BE2C (cell line): ENCODE data around the gene CDR2L.

Experiments
- DNase-seq: peaks from one replicate; pipeline ENCODE4 v3.0.0-alpha.2; 2020
- H3K27me3 ChIP-seq: fragments of 250-450 bp; sonication (Bioruptor Pico); 2 replicates; pipeline ENCODE4 v1.5.1; 2020; ENCODE audit warnings: mild to moderate bottlenecking
- H3K36me3 ChIP-seq: fragments of 250-450 bp; sonication (Bioruptor Pico); 2 replicates; pipeline ENCODE4 v1.5.1; 2020; ENCODE audit warnings: mild to moderate bottlenecking
- H3K4me1 ChIP-seq: fragments of 250-450 bp; sonication (Bioruptor Pico); 2 replicates; pipeline ENCODE4 v1.5.1; 2020
- H3K4me3 ChIP-seq: 2 replicates; pipeline ENCODE4 v1.5.1; 2011; ENCODE audit warnings: low read depth, low read length
- H3K9me3 ChIP-seq: fragments of 250-450 bp; sonication (Bioruptor Pico); 2 replicates; pipeline ENCODE4 v1.5.1; 2020
- TF ChIP-seq, protein P1 (sequence below): IDR thresholded peaks from 2 replicates; pipeline ENCODE4 v1.5.1; 2012; ENCODE audit warnings: mild to moderate bottlenecking, low read depth, low read length

CDR2L gene

DNA sequence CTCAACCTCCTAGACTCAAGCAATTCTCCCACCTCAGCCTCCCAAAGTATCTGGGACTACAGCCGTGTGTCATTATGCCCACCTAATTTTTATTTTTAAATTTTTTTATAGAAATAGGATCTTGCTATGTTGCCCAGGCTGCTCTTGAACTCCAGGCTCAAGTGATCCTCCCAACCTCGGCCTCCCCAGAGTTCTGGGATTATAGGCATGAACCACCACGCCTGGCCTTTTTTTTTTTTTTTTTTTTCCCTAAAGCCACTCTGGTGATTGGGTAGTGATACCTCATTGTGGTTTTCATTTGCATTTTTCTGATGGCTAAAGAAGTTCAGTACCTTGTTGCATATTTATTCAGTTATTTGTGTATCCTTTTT, 1.2 kb upstream of the CDR2L start:
- no peak for DNase-seq
- H3K4me3 ChIP-seq: no peak overlapping the region
- TF ChIP-seq, protein P1, sequence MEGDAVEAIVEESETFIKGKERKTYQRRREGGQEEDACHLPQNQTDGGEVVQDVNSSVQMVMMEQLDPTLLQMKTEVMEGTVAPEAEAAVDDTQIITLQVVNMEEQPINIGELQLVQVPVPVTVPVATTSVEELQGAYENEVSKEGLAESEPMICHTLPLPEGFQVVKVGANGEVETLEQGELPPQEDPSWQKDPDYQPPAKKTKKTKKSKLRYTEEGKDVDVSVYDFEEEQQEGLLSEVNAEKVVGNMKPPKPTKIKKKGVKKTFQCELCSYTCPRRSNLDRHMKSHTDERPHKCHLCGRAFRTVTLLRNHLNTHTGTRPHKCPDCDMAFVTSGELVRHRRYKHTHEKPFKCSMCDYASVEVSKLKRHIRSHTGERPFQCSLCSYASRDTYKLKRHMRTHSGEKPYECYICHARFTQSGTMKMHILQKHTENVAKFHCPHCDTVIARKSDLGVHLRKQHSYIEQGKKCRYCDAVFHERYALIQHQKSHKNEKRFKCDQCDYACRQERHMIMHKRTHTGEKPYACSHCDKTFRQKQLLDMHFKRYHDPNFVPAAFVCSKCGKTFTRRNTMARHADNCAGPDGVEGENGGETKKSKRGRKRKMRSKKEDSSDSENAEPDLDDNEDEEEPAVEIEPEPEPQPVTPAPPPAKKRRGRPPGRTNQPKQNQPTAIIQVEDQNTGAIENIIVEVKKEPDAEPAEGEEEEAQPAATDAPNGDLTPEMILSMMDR: no peak
- H3K4me1 ChIP-seq: peaks cover 7% of the 10 kb centered on the region
- H3K27me3 ChIP-seq: no peaks in the 10 kb centered on the region
- H3K36me3 ChIP-seq: no peaks in the 10 kb centered on the region
- no peaks in the 10 kb centered on the region for H3K9me3 ChIP-seq

DNA sequence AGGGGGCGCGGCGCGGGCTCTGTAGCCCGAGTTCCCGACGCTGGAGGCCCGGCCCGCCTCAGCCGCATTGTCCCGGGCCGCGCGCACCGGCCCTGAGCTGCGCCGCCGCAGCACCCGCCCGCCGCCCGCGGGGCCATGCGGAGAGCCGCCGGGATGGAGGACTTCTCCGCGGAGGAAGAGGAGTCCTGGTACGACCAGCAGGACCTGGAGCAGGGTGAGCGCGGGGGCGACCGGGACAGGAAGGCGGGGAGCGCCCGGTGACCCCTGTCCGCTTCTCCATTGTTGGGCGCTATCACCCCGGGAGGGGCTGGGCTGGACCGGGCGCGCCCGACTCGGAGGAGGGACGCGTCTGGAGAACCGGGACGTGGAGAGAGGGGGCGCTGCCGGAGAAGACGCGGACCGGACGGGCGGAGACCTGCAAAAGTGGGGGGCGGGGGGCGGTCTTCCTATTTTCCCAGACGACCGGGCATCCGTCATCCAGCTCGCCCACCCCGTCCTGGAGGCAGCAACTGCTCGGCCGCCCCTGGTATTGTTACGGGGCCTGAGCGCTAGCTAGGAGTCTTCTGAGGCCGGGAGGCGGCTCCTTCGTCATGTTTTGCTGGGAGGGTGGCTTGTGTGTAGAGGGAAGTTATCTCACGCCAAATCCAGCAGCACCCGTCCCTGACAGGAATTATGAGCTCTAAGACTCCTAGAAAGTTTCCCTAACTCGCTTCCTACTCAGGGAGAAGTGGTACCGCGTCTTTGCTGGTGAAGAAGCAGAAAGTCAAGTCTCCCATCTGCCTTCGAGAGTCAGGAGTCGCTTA, 678 bp downstream of the CDR2L start:
- peak; percentile 76 for DNase-seq
- TF ChIP-seq, protein P1: peak; percentile 33
- H3K9me3 ChIP-seq: no peaks in the 10 kb centered on the region
- no peaks in the 10 kb centered on the region for H3K27me3 ChIP-seq
- H3K4me1 ChIP-seq: peaks cover 7% of the 10 kb centered on the region
- peak overlapping the region; percentile 87 for H3K4me3 ChIP-seq
- no peaks in the 10 kb centered on the region for H3K36me3 ChIP-seq

DNA sequence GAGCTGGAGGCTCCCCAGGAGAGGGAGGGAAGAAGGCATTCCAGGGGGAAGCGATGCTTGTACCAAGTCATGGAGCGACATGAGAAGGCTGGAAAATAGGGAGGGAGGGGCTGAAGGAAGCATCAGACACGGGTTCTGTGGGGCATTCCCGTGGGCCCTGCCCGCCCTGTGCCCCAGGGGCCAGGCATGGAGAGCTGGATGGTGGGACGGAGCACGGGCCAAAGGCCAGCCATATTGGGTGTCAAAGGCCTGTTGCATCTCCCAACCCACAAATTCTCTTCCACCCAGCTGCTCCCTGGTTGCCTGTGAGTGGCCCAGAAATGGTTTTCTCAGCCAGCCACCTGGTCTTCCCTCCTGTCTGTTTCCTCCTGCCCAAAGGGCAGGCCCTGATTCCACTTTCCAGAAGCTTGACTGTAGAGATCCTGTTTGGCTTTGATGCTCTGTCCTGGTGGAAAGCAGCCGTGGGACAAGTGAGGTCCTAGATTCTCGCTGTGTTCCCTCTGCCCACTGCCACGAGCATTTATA, 3.2 kb downstream of the CDR2L start:
- Histone ChIP-seq H3K36me3 (no peaks in the 10 kb centered on the region), H3K27me3 (no peaks in the 10 kb centered on the region), H3K9me3 (no peaks in the 10 kb centered on the region), H3K4me1 (peaks cover 7% of the 10 kb centered on the region), H3K4me3 (no peak overlapping the region)
- DNase-seq: no peak
- TF ChIP-seq, protein P1: no peak

DNA sequence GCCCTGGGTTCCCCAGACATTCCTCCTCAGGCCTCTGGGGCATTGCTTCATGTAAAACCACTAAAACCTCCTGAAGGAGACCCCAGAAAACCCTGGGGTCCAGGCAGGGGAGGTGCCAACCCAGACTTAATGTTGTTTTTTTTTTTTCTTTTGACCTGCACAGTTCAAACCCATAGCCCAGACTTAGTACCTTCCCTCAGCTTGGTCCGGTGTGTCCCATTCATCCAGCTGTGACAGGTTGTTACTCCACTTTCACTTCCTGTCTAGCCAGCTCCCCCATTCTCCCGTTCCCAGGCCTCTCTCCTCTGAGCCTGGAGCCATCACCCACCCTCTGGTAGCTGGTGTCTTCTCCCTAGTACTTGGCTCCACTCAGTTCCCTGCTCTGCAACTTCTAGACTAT, 4.8 kb downstream of the CDR2L start:
- no peaks in the 10 kb centered on the region for H3K36me3 ChIP-seq
- TF ChIP-seq, protein P1: no peak
- DNase-seq: no peak

GRCh38 chr17:74994440-74994839, 7.0 kb downstream of the CDR2L start:
- Histone ChIP-seq H3K4me1 (no peaks in the 10 kb centered on the region), H3K27me3 (no peaks in the 10 kb centered on the region), H3K4me3 (no peak overlapping the region), H3K36me3 (peaks cover 2% of the 10 kb centered on the region; the same call in 1 of the 2 replicates), H3K9me3 (no peaks in the 10 kb centered on the region)
- DNase-seq: no peak
- TF ChIP-seq, protein P1: no peak

More for the DNA sequence above, 4.8 kb downstream of the CDR2L start:
- H3K27me3 ChIP-seq: no peaks in the 10 kb centered on the region
- H3K4me1 ChIP-seq: peaks cover 7% of the 10 kb centered on the region
- no peak overlapping the region for H3K4me3 ChIP-seq
- H3K9me3 ChIP-seq: no peaks in the 10 kb centered on the region

- Histone ChIP-seq H3K4me1 (no peaks in the 10 kb centered on the region), H3K9me3 (no peaks in the 10 kb centered on the region), H3K27me3 (no peaks in the 10 kb centered on the region), H3K4me3 (no peak overlapping the region), H3K36me3 (peaks cover 3% of the 10 kb centered on the region)
- DNase-seq: no peak
- TF ChIP-seq, protein P1: no peak
Observed at GRCh38 chr17:74995847-74996246, 8.4 kb downstream of the CDR2L start.
